Measurements from ENCODE around the gene ACTN4. TPM values are rescaled to one million over a fixed set of nuclear protein-coding genes. Genes with fewer than 3 reads are reported as not detected.

The ACTN4 gene
- total RNA-seq, 1 experiment from 2014 or later, result 1,233 TPM

DNA sequence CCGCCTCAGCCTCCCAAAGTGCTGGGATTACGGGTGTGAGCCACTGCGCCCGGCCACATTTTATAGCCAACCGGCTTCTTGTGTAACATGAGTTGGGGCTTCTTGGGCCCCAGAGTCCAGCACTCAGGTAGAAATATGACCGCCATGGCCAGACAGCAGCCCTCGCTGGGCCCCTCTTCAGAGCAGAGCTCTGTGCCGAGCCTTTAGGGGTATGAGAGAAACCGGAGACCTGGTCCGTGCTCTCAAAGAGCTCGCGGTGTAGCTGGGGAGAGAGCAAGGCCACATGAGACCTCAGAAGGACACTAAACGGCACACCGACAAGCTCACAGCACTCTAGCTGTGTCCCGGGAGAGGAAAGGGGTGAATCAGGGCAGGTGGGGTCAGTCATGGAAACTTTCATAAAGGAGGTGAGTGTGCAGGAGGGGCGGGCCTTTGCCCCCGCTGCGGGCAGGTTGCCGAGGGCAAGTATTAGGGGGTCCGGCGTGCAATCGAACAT is 15.8 kb downstream of the ACTN4 start:
- H3K9me3 ChIP-seq (ENCODE audit: insufficient read depth, low read depth), result no peaks in the 10 kb centered on the region
- no peaks in the 10 kb centered on the region for H3K27me3 ChIP-seq (ENCODE audit: insufficient read depth, low read depth)
- CTCF ChIA-PET, result interaction anchor here (0.6 kb wide), 1 partner anchor 25 kb away, joined by 10 read pairs; no protein-coding TSS in a partner anchor
- no peak overlapping the region for H3K4me3 ChIP-seq
- no peak for DNase-seq
- H3K9me2 ChIP-seq (ENCODE audit: insufficient read depth), result no peaks in the 10 kb centered on the region
- no TSS peak for BruUV-seq (replicated peaks)
- H3K4me1 ChIP-seq (replicated peaks; ENCODE audit: insufficient read depth), result peaks cover 98% of the 10 kb centered on the region
- TF ChIP-seq, protein P1, sequence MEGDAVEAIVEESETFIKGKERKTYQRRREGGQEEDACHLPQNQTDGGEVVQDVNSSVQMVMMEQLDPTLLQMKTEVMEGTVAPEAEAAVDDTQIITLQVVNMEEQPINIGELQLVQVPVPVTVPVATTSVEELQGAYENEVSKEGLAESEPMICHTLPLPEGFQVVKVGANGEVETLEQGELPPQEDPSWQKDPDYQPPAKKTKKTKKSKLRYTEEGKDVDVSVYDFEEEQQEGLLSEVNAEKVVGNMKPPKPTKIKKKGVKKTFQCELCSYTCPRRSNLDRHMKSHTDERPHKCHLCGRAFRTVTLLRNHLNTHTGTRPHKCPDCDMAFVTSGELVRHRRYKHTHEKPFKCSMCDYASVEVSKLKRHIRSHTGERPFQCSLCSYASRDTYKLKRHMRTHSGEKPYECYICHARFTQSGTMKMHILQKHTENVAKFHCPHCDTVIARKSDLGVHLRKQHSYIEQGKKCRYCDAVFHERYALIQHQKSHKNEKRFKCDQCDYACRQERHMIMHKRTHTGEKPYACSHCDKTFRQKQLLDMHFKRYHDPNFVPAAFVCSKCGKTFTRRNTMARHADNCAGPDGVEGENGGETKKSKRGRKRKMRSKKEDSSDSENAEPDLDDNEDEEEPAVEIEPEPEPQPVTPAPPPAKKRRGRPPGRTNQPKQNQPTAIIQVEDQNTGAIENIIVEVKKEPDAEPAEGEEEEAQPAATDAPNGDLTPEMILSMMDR (conservative IDR thresholded peaks at IDR 0.05), result no peak
- TF ChIP-seq EZH2 (IDR thresholded peaks at IDR 0.05; ENCODE audit: low read depth), result no peak
- peaks cover 62% of the 10 kb centered on the region for H4K20me1 ChIP-seq (ENCODE audit: insufficient read depth)
- H3K27ac ChIP-seq, result peak overlapping the region; percentile 99
- intact Hi-C loops (cut with micrococcal nuclease; ENCODE audit: unreplicated experiment), result no loop called here
- H3F3A ChIP-seq (ENCODE audit: insufficient read depth, low read depth), result peaks cover 93% of the 10 kb centered on the region
- peaks cover 29% of the 10 kb centered on the region; the same call in 1 of the 2 replicates for H3K36me3 ChIP-seq (ENCODE audit: low read depth)
- H3K4me2 ChIP-seq, result no peak overlapping the region
- POLR2A ChIA-PET (ENCODE audit: unreplicated experiment), result interaction anchor here (0.7 to 1.2 kb wide), 2 partner anchors 25 to 28 kb away, joined by 4 to 10 read pairs; no protein-coding TSS in a partner anchor
- no peak overlapping the region for H2AFZ ChIP-seq
- H3K79me2 ChIP-seq (ENCODE audit: low read depth), result peaks cover 97% of the 10 kb centered on the region

GRCh38 chr19:38663957-38664502 is 16.6 kb downstream of the ACTN4 start:
- ChIA-PET POLR2A (ENCODE audit: unreplicated experiment) (interaction anchor here (0.6 kb wide), 1 partner anchor 27 kb away, joined by 18 read pairs; no protein-coding TSS in a partner anchor), CTCF (interaction anchor here (0.6 kb wide), 1 partner anchor 26 kb away, joined by 10 read pairs; no protein-coding TSS in a partner anchor)
- intact Hi-C loops (cut with micrococcal nuclease; ENCODE audit: unreplicated experiment), result no loop called here
- Histone ChIP-seq H4K20me1 (ENCODE audit: insufficient read depth) (peaks cover 70% of the 10 kb centered on the region), H3F3A (ENCODE audit: insufficient read depth, low read depth) (peaks cover 96% of the 10 kb centered on the region), H3K9me3 (ENCODE audit: insufficient read depth, low read depth) (no peaks in the 10 kb centered on the region), H3K79me2 (ENCODE audit: low read depth) (peaks cover 100% of the 10 kb centered on the region), H3K4me2 (peak overlapping the region; percentile 40), H3K4me3 (no peak overlapping the region), H3K4me1 (replicated peaks; ENCODE audit: insufficient read depth) (peaks cover 91% of the 10 kb centered on the region), H3K27ac (peak overlapping the region; percentile 66), H2AFZ (no peak overlapping the region), H3K9me2 (ENCODE audit: insufficient read depth) (no peaks in the 10 kb centered on the region), H3K27me3 (ENCODE audit: insufficient read depth, low read depth) (no peaks in the 10 kb centered on the region), H3K36me3 (ENCODE audit: low read depth) (peaks cover 29% of the 10 kb centered on the region; the same call in 1 of the 2 replicates)
- no TSS peak for BruUV-seq (replicated peaks)
- DNase-seq, result no peak
- TF ChIP-seq, protein P1 (conservative IDR thresholded peaks at IDR 0.05), result no peak
- TF ChIP-seq EZH2 (IDR thresholded peaks at IDR 0.05; ENCODE audit: low read depth), result no peak

DNA sequence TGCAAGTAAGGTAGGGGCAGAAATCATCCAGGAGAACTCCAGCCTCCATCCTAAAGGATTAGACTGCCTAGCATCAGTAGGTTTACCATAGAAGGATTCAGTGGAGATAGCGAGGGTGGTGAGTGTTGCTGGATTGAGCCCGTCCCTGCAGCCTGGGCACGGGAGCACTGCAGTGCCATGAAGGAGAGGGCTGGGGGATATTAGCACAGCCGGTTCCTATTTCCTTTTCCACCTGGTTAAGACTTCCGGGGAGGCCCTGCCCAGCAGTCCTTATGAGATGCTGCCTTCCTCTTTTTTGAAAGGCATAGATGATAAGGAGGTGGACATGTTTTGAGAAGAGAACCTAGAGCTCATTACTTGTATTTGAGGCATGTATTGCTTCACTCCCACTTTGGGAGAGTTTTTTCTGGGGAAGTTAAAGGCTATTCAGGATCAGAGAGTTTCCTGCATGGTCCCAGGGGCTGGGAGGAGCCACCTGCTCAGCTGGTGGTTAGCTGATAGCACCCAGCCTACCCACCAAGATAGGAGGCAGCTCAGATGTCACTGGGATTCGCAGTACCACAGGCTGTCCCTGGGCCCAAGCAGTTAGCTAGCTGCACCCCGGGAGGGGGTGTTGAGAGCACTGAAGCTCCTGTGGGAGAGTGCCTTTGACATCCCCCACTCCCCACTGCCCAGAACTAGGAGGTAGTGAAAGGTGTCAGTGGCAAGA is 17.2 kb downstream of the ACTN4 start:
- H3K9me3 ChIP-seq (ENCODE audit: insufficient read depth, low read depth), result no peaks in the 10 kb centered on the region

More for the DNA sequence above, 17.2 kb downstream of the ACTN4 start:
- peaks cover 88% of the 10 kb centered on the region for H3K4me1 ChIP-seq (replicated peaks; ENCODE audit: insufficient read depth)
- BruUV-seq (replicated peaks), result no TSS peak
- peak overlapping the region; percentile 66 for H3K27ac ChIP-seq
- intact Hi-C loops (cut with micrococcal nuclease; ENCODE audit: unreplicated experiment), result no loop called here
- H3K36me3 ChIP-seq (ENCODE audit: low read depth), result peaks cover 30% of the 10 kb centered on the region
- H3F3A ChIP-seq (ENCODE audit: insufficient read depth, low read depth), result peaks cover 94% of the 10 kb centered on the region
- TF ChIP-seq EZH2 (IDR thresholded peaks at IDR 0.05; ENCODE audit: low read depth), result no peak
- TF ChIP-seq, protein P1 (conservative IDR thresholded peaks at IDR 0.05), result no peak
- peaks cover 100% of the 10 kb centered on the region for H3K79me2 ChIP-seq (ENCODE audit: low read depth)
- DNase-seq, result no peak
- CTCF ChIA-PET, result interaction anchor here (0.6 kb wide), 1 partner anchor 15 kb away, joined by 4 read pairs; no protein-coding TSS in a partner anchor
- POLR2A ChIA-PET (ENCODE audit: unreplicated experiment), result interaction anchor here (0.5 to 1.0 kb wide), 7 partner anchors 16 to 71 kb away, joined by 3 to 18 read pairs (median 3); no protein-coding TSS in a partner anchor
- H3K4me2 ChIP-seq, result peak overlapping the region; percentile 40
- H3K9me2 ChIP-seq (ENCODE audit: insufficient read depth), result no peaks in the 10 kb centered on the region
- H2AFZ ChIP-seq, result no peak overlapping the region
- H4K20me1 ChIP-seq (ENCODE audit: insufficient read depth), result peaks cover 76% of the 10 kb centered on the region
- no peak overlapping the region for H3K4me3 ChIP-seq
- H3K27me3 ChIP-seq (ENCODE audit: insufficient read depth, low read depth), result no peaks in the 10 kb centered on the region

Measured in PC-9 (cell line).